AG20443 (cell line): ENCODE data around the gene TRIM38.
A peak's percentile ranks its signal among the peaks of the same experiment; 100 is the strongest.
"Not testable (repeated sequence)": the region's sequence is repeated elsewhere in the genome, so short reads cannot be mapped to it uniquely, and the experiment has no call there.

Source experiments
- DNase-seq: peaks from one replicate; pipeline ENCODE4 v3.0.0; 2012; ENCODE audit warnings: low spot score, mixed read lengths

The TRIM38 gene

DNA sequence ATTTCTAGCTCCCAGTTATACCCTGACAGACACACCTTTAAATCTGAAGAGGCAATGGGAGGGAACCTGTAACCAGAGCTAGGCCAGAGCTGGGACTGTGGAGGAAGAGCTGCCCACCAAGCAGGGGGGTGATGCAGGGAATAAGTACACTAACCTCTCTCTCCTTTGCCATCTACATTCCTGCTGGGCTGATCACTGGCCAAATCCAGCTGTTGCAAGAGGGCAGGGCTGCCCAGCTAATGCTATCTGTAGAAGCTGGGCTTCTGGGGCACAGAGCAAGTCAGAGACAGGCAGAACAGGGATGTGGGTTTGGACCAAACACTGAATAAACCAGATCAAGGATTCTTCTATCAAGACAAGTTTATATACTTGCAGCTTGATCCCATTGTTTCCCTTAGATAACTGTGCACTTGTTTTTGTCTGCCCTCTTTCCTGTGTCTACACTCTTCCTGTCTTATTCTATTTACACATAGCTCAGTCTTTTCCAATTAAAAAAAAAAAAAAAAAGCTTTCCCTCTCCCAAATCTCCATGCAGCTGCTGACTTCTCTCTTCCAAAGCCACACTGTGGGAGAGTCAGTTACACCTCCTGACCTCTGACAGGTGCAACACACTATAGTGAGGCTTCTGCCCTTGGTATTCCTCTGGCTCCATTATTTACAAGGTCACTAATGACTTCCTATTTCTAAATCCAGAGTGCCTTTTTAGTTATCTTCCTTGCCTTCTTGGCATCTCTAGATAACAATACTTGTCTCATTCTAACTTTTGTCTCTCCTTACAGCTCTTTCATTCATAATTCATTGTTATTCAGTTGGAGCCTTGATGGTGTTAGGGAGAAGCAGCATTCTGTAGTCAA, 43.7 kb downstream of the TRIM38 start:
- no peak for DNase-seq

DNA sequence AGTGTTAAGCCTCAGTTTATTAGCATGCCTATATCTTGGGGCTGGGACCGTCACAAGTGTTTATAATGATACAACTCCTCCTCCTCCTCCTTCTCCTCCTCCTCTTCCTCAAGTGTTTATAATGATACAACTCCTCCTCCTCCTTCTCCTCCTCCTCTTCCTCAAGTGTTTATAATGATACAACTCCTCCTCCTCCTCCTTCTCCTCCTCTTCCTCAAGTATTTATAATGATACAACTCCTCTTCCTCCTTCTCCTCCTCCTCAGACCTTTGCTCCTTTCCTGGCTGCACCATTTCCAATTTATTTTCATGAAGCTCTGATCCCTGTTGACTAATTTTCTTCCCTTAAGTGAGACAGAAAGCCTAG, 44.3 kb downstream of the TRIM38 start:
- DNase-seq, result not testable (repeated sequence)

DNA sequence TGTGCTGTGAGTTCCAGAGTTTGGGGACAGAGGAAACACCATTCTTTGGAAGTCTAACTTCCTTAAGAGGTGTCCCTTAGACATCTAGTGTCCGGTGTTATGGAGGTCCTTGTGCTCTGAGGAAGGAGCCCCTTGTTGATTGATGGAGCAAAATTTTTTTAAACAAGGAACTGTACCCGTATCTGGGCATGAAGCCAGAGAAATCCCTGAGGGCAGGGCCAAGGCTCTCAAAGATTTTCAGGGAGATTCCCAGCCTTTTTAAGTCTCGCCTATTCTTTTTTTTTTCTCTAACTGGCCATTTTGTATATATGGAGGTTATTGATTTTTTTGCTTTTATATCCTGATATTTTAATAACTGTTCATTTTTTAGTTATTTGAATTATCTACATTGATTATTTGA, 45.9 kb downstream of the TRIM38 start:
- no peak for DNase-seq

DNA sequence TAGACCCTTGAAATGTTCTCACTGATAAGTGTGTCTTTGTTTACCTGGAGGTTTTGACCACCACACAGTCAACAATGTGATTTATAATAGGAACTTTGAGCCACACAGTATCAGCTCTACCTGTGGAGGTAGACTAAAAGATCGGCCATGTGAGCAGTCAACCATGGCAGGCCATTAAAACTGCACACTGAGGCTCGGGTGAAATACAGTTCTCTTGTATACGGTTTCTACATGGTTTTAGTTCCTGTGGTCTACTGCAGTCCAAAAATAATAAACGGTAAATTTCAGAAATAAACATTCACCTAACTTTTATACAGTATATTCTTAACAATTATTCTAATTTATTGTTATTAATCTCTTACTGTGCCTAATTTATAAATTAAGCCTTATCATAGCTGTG, 47.2 kb downstream of the TRIM38 start:
- DNase-seq, result no peak

DNA sequence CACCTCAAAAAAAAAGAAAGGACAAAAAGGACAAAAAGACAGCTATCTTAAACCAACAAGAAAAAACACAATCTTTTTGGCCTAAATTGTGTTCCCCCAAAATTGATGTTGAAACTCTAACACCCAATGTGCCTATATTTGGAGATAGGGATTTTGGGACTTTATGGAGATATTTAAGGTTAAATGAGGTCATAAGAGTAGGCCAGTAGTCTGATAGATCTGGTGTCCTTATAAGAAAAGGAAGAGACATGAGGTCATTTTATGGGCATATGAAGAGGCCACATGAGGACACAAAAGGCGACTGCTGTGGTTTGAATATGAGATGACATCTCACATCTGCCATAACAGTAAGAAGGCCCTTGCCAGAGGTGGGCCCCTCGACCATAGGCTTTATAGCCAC, 49.5 kb downstream of the TRIM38 start:
- DNase-seq, result no peak

DNA sequence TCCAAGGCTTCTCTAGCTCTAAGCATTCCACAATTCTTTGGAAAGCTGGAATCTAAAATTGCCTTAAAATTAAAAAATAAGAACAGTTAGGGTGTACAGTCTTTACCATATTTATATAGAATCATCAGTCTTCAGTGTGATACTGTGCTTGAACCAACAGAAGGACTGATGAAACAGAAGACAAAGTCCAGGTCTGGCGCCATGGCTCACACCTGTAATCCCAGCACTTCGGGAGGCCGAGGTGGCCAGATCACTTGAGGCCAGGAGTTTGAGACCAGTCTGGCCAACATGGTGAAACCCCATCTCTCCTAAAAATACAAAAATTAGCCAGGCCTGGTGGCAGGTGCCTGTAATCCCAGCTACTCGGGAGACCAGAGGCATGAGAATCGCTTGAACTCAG, 51.8 kb downstream of the TRIM38 start:
- DNase-seq, result not testable (repeated sequence)

DNA sequence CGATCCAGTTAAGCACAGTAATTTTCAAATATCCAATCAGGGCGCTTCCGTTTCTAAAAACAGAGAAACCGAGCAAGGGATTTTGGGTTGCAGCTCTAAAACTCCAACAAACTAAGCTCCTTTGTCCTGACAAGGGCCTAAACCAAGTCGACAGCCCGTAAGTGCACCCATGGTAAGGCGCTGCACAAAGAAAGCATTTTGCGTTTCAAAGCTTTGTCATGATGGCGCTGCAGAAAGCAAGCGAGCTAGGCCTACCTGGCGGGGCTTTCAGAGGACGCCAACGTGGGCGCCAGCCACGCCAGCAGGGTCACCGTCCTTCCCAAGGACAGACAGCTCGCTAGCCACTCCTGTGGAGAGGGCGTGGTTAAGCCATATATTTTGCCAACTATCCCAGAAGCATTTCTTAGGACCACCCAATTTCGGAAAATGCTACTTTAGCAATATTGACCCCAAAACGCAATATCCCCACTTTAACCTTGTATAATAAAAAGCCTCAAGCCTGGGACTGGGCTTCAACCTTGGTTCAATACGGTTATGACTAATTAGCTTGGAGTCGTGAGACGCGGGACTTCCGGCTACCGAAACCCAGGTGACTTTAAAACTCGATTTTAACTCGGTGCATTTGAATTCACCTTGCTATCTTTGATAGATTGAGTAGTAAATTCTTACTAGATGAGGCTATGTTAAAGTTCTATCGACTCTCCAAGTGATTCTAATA, 53.8 kb downstream of the TRIM38 start:
- DNase-seq, result peak; percentile 24

DNA sequence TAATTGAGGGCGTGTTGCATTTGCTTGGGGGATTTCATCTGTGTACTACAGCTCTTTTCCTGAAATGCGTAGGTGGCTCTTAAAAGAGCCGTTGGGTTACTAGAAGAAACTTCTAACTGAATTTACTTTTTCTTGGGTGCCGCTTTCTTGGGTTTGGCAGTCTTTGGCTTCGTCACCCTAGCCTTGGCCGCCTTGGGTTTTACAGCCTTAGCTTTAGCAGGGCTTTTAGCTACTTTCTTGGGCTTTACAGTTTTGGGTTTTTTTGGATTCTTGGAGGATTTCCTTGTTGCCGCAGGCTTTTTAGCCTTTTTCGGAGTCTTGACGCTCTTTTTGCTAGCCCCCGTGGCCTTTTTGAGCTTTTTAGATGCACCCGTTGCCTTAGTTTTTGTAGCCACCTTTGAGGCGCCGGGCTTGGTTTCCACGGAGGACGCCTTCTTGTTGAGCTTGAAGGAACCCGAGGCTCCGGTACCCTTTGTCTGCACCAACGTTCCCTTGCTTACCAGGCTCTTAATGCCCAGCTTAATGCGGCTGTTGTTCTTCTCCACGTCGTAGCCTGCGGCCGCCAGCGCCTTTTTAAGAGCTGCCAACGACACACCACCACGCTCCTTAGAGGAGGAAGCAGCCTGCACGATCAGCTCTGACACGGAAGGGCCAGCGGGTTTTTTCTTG, 54.5 kb downstream of the TRIM38 start:
- no peak for DNase-seq

DNA sequence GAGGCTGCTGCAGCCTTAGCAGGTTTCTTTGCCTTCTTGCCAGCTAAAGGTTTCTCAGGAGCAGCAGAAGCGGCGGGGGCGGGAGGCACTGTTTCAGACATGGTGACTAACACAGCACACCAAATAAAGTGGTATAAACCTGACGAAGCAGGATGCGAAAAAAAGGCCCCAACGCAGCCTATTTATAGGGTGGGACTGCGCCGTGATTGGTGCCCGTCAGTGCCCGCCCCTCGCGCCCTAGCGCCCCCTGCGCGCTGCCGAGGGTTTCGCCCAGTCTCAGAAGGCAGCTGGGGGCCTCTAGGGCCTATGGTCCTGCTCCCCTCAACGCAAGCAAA, 55.0 kb downstream of the TRIM38 start:
- peak; percentile 79 for DNase-seq

DNA sequence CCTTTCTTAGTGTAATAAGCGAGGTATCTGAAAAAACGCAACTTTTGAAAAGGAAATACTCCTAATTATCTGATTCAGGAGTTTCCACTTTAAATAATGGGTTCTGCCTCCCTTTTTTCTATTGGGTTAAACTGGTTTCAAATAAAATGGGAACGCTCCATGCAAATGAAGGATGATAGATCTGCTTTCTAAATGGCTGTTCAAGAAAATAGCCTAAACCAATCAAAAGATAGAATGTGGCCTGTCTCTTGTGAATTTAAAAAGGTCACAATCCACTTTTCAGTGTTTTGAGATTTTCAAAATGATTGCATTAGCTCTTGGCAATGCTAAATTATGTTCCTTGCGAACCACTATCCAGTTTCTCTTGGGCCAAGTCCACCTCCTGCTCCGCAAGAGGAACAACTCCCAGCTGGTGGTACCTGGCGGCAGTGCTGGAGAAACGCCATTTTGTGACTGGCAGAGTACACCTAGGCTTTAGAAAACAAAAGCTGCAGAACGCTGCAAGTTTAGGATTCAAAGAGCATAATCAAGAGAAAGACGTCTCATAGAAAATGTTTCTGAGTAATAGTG, 56.7 kb downstream of the TRIM38 start:
- DNase-seq, result no peak

DNA sequence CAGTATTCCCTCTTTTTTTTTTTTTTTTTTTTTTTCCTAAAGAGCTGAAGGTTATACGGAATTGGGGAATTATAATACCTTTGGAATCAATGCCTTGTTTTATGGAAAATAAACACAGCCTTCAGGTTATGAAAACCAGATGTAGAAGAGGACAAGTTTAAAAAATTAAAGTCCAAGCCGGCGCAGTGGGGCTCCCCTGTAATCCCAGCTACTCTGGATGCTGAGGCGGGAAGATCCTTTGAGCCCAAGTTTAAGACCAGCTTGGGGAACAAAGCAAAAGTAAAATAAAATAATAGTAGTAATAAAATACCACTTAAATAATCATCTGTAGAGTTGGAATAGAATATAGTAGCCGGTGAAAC, 57.3 kb downstream of the TRIM38 start:
- DNase-seq, result no peak

DNA sequence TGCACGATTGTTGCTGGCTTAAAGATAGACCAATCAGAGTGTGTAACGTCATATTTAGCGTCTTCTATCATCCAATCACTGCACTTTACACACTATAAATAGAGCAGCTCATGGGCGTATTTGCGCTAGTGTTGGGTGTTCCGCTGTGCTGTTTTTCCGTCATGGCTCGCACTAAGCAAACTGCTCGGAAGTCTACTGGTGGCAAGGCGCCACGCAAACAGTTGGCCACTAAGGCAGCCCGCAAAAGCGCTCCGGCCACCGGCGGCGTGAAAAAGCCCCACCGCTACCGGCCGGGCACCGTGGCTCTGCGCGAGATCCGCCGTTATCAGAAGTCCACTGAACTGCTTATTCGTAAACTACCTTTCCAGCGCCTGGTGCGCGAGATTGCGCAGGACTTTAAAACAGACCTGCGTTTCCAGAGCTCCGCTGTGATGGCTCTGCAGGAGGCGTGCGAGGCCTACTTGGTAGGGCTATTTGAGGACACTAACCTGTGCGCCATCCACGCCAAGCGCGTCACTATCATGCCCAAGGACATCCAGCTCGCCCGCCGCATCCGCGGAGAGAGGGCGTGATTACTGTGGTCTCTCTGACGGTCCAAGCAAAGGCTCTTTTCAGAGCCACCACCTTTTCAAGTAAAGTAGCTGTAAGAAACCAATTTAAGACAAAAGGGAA, 57.9 kb downstream of the TRIM38 start:
- peak; percentile 88 for DNase-seq

DNA sequence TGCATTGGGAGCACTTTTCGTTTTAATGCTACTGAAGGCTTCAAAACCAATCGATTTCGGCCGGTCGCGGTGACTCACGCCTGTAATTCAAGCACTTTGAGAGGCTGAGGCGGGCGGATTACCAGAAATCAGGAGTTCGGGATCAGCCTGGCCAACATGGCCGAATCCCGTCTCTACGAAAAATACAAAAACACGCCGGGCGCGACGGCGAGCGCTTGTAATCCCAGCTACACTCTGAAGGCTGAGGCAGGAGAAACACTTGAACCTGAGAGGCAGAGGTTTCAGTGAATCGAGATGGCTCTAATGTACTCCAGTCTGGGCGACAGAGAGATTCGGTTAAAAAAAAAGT, 58.4 kb downstream of the TRIM38 start:
- DNase-seq, result no peak

DNA sequence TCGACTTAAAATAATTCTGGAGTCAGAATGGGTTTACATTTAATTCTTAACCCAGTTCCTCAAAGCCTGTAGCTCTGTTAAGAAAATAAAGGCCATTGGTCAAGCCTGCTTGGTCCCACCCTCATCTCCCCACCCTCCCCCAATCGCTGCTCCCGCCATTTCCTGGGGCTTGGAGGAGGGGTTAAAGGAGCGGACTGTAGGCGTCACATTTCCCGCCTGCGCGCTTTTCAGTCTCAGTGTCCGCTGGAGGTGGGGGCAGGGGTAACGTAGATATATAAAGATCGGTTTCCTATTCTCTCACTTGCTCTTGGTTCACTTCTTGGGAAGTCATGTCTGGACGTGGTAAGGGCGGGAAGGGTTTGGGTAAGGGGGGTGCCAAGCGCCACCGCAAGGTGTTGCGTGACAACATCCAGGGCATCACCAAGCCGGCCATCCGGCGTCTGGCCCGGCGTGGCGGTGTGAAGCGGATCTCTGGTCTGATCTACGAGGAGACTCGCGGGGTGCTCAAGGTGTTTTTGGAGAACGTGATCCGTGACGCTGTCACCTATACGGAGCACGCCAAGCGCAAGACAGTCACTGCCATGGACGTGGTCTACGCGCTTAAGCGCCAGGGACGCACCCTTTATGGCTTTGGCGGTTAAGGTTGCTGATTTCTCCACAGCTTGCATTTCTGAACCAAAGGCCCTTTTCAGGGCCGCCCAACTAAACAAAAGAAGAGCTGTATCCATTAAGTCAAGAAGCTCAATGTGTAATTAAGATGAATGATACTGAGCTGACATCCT, 58.9 kb downstream of the TRIM38 start:
- peak; percentile 90 for DNase-seq

DNA sequence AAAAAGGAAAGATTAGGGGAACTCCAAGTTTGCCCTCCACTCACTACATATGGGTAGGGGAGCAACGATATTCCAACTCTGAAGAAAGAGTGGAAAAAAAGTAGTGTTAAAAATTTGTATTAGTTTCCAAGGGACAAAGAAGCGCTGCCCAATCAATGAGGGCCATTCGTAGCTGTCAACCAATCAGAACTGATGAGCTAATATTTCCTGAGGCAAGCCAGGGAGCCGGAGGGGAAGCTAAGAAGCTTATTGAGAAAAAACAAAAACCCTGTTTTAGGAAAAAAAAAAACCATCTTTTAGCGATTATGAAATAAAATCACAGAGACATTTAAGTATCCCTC, 59.5 kb downstream of the TRIM38 start:
- peak; percentile 69 for DNase-seq

DNA sequence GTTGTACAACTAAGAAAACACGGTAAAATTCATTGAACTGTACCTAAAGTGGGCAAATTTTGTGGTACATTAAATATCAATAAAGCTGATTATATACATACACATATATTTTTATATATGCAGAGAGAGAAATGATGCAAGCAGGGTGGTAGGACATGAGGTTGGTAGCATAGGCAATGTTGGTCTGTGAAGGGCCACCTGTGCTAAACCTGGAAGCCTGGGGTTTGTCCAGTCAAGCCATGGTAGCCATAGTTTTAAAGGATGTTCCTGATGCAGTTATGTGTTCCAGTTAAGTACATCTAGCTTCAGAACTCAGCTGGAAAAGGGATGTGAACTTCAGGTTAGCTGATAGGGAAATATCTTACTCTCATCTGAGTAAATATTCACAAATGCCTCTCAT, 60.1 kb downstream of the TRIM38 start:
- DNase-seq, result no peak

DNA sequence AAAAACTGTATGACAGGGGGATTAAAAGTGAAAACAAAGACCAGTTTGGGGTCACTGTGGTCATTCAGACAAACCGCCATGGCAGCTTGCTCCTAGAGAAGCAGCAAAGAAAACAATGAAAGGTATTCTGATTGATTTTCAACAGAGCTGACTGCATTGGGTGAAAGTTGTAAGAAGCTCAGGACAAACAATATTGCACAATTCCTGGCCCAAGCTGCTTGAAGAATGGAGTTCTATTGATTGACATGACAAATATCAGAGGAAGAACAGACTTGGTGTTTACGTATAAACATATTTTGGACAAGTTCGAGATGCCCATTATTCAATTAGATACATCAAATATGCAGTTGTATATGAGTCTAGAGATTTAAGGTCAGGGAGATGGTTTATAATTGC, 62.0 kb downstream of the TRIM38 start:
- no peak for DNase-seq

DNA sequence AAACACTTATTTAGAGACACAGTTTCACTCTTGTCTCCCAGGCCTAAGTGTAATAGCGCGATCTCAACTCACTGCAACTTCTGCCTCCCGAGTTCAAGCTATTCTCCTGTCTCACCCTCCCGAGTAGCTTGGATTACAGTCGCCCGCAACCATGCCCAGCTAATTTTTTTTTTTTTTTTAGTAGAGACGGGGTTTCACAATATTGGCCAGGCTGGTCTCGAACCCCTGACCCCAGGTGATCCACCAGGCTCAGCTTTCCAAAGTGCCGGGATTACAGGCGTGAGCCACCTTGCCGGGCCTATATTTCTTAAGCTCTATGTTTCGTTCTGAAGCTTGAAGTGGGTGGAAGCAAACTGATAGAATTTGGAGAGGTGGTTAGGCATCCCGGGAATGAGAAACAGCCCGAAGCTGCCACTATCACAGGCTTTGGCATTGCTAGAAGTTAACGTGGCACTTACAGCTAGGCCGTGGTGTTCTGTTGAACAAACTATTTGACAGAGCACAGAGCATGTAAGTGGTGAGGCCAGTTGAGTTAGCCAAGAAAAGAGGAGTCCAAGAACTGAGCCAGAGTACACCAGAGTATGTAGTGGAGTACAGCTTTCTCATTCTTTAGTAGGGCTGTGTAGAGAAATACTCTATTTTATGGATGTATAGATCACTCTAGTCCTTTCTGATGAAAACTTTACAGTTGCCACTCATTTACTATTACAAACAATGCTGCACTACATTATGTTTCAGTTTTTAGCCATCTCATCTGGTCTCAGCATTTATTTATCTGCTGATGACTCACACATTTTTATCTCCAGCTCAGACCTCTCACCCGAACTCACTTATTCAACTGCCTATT, 62.7 kb downstream of the TRIM38 start:
- peak; percentile 13 for DNase-seq

DNA sequence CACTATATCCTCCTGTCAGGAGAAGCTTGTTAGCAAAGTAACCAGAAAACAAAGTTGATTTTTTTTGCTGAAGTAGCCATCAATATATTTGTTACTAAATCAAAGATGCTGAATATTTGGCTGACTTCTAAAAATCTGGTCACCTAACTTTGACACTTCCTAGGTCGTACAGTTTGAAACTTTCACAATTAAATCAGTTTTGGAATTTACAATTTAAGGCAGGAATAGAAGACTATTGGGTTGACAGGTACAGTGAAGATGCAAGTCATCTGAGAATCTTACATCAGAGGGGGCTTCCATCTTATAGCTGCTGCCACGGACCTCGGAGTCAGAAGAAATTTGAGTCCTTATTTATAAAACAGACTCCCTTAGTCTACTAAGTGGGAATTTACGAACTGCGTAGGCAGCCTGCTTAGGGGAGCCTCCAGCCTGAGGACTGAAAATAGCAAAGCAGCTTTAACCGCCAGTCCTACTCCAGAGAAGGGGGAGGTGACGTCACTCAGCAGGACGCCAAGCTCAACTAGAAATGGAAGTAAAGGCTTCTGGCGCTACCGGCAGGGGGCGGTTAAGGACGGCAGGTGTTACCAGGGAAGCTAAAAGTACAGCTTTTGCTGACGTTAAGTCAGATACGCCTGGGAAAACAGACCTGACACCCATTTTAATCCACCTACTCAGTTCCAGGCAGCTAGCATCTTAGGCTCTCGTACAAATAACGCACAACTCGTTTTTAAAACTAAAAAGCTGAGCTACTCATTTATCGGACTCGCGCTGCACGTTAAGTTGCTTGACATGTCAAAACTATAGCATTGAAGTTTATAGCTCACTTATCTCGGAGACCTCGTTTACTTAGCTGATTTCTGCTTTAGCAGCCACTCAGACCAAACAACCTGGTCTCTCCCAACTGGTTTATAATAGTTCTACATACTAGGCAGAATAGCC, 63.6 kb downstream of the TRIM38 start:
- peak; percentile 73 for DNase-seq
